OCI-LY3 (cell line): Measurements from ENCODE around the gene TMEM106B.

ENCODE experiments used
- CTCF ChIP-seq: fragments of 200-600, 300-600 bp; sonication (generic); IDR thresholded peaks from 2 replicates; pipeline ENCODE4 v1.5.1; 2014; ENCODE audit warnings: antibody characterized with exemption, low read length, low read depth
- EZH2phosphoT487 ChIP-seq: fragments of 200-600 bp; shearing (Covaris generic); IDR thresholded peaks from 2 replicates; pipeline ENCODE4 v1.6.1; 2018; ENCODE audit warnings: antibody characterized with exemption, mixed run types, low read depth

DNA sequence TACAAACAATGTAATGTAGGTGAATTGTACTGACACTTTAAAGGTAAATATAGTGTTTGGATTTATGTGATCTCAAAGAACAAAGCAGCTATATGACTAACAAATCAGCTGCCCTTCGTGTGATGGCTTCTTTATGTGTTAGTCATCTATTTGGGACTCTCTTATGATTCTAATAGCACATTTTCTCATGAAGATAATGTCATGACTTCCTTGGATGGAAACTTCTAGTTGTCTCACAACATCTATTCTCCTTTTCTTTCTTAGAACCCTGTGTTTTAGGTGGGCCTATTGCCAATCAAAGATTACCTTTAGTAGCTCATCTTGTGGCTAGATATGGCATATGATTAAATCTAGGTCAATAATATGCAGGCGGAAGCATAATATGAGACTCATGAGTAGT is 45.0 kb downstream of the TMEM106B start:
- no peak for TF ChIP-seq CTCF
- TF ChIP-seq EZH2phosphoT487 = no peak
